ENCODE data around the gene TLL2.

DNA sequence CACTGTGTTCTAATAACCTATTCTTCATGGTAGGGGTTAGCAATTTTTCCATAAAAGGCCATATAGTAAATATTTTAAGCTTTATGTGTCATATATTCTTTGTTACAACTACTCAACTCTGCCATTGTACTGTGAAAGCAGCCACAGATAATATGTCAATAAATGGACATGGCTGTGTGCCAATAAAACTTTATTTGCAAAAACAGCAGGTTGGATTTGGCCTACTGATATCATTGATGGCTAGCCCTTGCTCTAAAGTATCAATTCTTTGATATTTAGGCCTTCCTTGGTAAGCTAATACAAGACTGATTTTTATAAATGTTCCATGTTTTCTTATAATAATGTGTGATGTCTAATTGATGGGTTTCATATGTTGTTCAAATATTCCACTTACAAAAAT lies 77.7 kb downstream of the TLL2 start:
- TF ChIP-seq POLR2AphosphoS5 (IDR thresholded peaks at IDR 0.05; ENCODE audit: low read depth, low read length) (no peak), SPI1 (IDR thresholded peaks at IDR 0.05; ENCODE audit: low read depth, low read length) (no peak), TAF1 (IDR thresholded peaks at IDR 0.05; ENCODE audit: low read depth, low read length) (no peak), POLR2A (IDR thresholded peaks at IDR 0.05; ENCODE audit: low read depth, low read length) (no peak)
